CD4-positive, alpha-beta T cell (primary cell): Measurements from ENCODE around the gene C13orf46. TPM values are rescaled to one million over a fixed set of nuclear protein-coding genes. Genes with fewer than 3 reads are reported as not detected.

Experiments
- ATAC-seq: fragments of 200-7000 bp; cut with Tn5 transposase; one replicate; pipeline ENCODE4 v1.10.0; 2022; ENCODE audit warnings: mild to moderate bottlenecking; ENCODE audit not compliant: poor library complexity
- CTCF ChIA-PET: fragments of 350-600 bp; sonication (Branson Sonifier 250); formaldehyde crosslinking; loops from one replicate; lab custom pipeline; 2021; ENCODE audit warnings: antibody characterized with exemption, inconsistent platforms; lab: Charles Lee
- POLR2A ChIA-PET: fragments of 350-600 bp; sonication (Branson Sonifier 250); formaldehyde crosslinking; loops from one replicate; lab custom pipeline; 2021; ENCODE audit warnings: antibody characterized with exemption, inconsistent platforms; lab: Charles Lee
- DNase-seq, 14 experiments: peaks; one replicate each; pipeline ENCODE4 v3.0.0-alpha.2; 2013 to 2020; ENCODE audit warnings: mixed read lengths in 2 of 14
- H3K27ac ChIP-seq, 2 donors: one replicate each; pipeline versions ENCODE4 v1.5.1 to v1.7.0; 2013; ENCODE audit warnings: low read length in 2 of 2, low read depth in 1 of 2, mild to moderate bottlenecking in 1 of 2
- H3K27me3 ChIP-seq, 2 experiments: 1 replicate in 1 of 2; 2 replicates in 1 of 2; pipeline versions ENCODE4 v1.6.1 to v1.7.0; 2013; ENCODE audit warnings: low read length in 2 of 2, control low read depth in 1 of 2, mild to moderate bottlenecking in 1 of 2, moderate library complexity in 1 of 2; ENCODE audit not compliant: insufficient read depth in 2 of 2, control insufficient read depth in 1 of 2
- H3K36me3 ChIP-seq: one replicate; pipeline ENCODE4 v1.6.1; 2013; ENCODE audit warnings: low read length, control low read depth; ENCODE audit not compliant: insufficient read depth
- H3K4me1 ChIP-seq: one replicate; pipeline ENCODE4 v1.6.1; 2013; ENCODE audit warnings: low read length, control low read depth; ENCODE audit not compliant: insufficient read depth
- H3K4me3 ChIP-seq: one replicate; pipeline ENCODE4 v1.5.1; 2013; ENCODE audit warnings: mild to moderate bottlenecking, low read length, moderate library complexity
- H3K9me3 ChIP-seq, 2 experiments: 1 replicate in 1 of 2; 2 replicates in 1 of 2; pipeline versions ENCODE4 v1.6.1 to v1.7.0; 2013; ENCODE audit warnings: low read length in 2 of 2, mild to moderate bottlenecking in 2 of 2, control low read depth in 1 of 2, moderate library complexity in 1 of 2; ENCODE audit not compliant: control insufficient read depth in 1 of 2, insufficient read depth in 1 of 2
- H3K27ac Mint-ChIP-seq: one replicate; pipeline ENCODE4 v1.8.0; 2020; ENCODE audit warnings: mixed read lengths
- H3K27me3 Mint-ChIP-seq: one replicate; pipeline ENCODE4 v1.8.0; 2021; ENCODE audit warnings: mixed read lengths
- H3K36me3 Mint-ChIP-seq: one replicate; pipeline ENCODE4 v1.8.0; 2021; ENCODE audit warnings: low read depth, mixed read lengths
- H3K4me1 Mint-ChIP-seq: one replicate; pipeline ENCODE4 v1.8.0; 2021; ENCODE audit warnings: low read depth, mixed read lengths
- H3K4me3 Mint-ChIP-seq: one replicate; pipeline ENCODE4 v1.8.0; 2020; ENCODE audit warnings: mild to moderate bottlenecking, mixed read lengths
- H3K9me3 Mint-ChIP-seq: one replicate; pipeline ENCODE4 v1.8.0; 2020; ENCODE audit warnings: mixed read lengths
- CTCF ChIP-seq: fragments of 200-600 bp; IDR thresholded peaks from one replicate; pipeline ENCODE4 v1.8.0; 2022; ENCODE audit warnings: antibody characterized with exemption, mild to moderate bottlenecking
- intact Hi-C, 2 experiments: fragments of 100-400 bp; cut with DNase I in 1 of 2; cut with micrococcal nuclease in 1 of 2; formaldehyde crosslinking; loops; one replicate each; pipeline versions ENCODE4 v1.15.1 to v1.9.0; 2023 to 2025; cut with DNase I, micrococcal nuclease
- total RNA-seq, 174 experiments: library from RNA in 2 of 174; stranded (reverse) in 2 of 174; gene quantifications; one replicate each; pipeline ENCODE4 v1.2.3 and lab custom pipeline; 2021 to 2026

The C13orf46 gene
- total RNA-seq, 2 experiments from 2014 or later: 19.3 to 19.7 TPM

- Mint-ChIP-seq H3K36me3 (peaks cover 70% of the 10 kb centered on the region), H3K27ac (no peak overlapping the region), H3K4me3 (no peak overlapping the region), H3K4me1 (no peaks in the 10 kb centered on the region), H3K27me3 (no peaks in the 10 kb centered on the region), H3K9me3 (no peaks in the 10 kb centered on the region)
- Histone ChIP-seq H3K4me3 (no peak overlapping the region), H3K9me3 (no peaks in the 10 kb centered on the region), H3K27ac (no peak overlapping the region), H3K36me3 (peaks cover 83% of the 10 kb centered on the region), H3K27me3 (no peaks in the 10 kb centered on the region), H3K4me1 (no peaks in the 10 kb centered on the region)
- ChIA-PET POLR2A (no interaction called here), CTCF (no interaction called here)
- DNase-seq: no peak
- TF ChIP-seq CTCF: no peak
- intact Hi-C loops: no loop called here
- ATAC-seq: no peak
Measured at GRCh38 chr13:114000151-114001040, 26.5 kb upstream of the C13orf46 start.

- POLR2A ChIA-PET: no interaction called here
- H3K36me3 Mint-ChIP-seq: peaks cover 71% of the 10 kb centered on the region
Measured at GRCh38 chr13:113999618-113999910, 25.7 kb upstream of the C13orf46 start.

GRCh38 chr13:113998781-113999617 lies 25.1 kb upstream of the C13orf46 start:
- no peaks in the 10 kb centered on the region for H3K27me3 ChIP-seq
- TF ChIP-seq CTCF: no peak
- no peak overlapping the region for H3K4me3 ChIP-seq
- H3K4me1 ChIP-seq: no peaks in the 10 kb centered on the region
- H3K9me3 Mint-ChIP-seq: no peaks in the 10 kb centered on the region
- H3K27ac Mint-ChIP-seq: peak overlapping the region; percentile 55
- no peak overlapping the region for H3K27ac ChIP-seq
- H3K9me3 ChIP-seq: no peaks in the 10 kb centered on the region
- peaks cover 71% of the 10 kb centered on the region for H3K36me3 Mint-ChIP-seq
- ChIA-PET POLR2A (no interaction called here), CTCF (no interaction called here)
- ATAC-seq (no peak), DNase-seq (no peak)
- no peaks in the 10 kb centered on the region for H3K27me3 Mint-ChIP-seq
- peaks cover 84% of the 10 kb centered on the region for H3K36me3 ChIP-seq
- no peaks in the 10 kb centered on the region for H3K4me1 Mint-ChIP-seq
- no peak overlapping the region for H3K4me3 Mint-ChIP-seq
- intact Hi-C loops: no loop called here

More at GRCh38 chr13:113999618-113999910, 25.7 kb upstream of the C13orf46 start:
- no peaks in the 10 kb centered on the region for H3K27me3 Mint-ChIP-seq
- H3K27me3 ChIP-seq: no peaks in the 10 kb centered on the region
- intact Hi-C loops: no loop called here
- H3K9me3 Mint-ChIP-seq: no peaks in the 10 kb centered on the region
- H3K27ac Mint-ChIP-seq: no peak overlapping the region
- no peak overlapping the region for H3K4me3 ChIP-seq
- no peak for TF ChIP-seq CTCF
- CTCF ChIA-PET: no interaction called here
- ATAC-seq (no peak), DNase-seq (no peak)
- no peaks in the 10 kb centered on the region for H3K4me1 Mint-ChIP-seq
- H3K4me1 ChIP-seq: no peaks in the 10 kb centered on the region
- no peak overlapping the region for H3K27ac ChIP-seq
- H3K4me3 Mint-ChIP-seq: no peak overlapping the region
- peaks cover 84% of the 10 kb centered on the region for H3K36me3 ChIP-seq
- no peaks in the 10 kb centered on the region for H3K9me3 ChIP-seq
